ENCODE data around the gene PKP4.

PKP4 gene

GRCh38 chr2:158539176-158540005 is 82.6 kb downstream of the PKP4 start:
- Histone ChIP-seq H3K4me3 (ENCODE audit: low read depth, low read length) (no peak overlapping the region), H3K27me3 (ENCODE audit: insufficient read depth, low read length) (no peaks in the 10 kb centered on the region), H3K36me3 (ENCODE audit: insufficient read depth, low read length) (no peaks in the 10 kb centered on the region), H3K4me1 (ENCODE audit: control insufficient read depth, insufficient read depth, low read length, unreplicated experiment) (peaks cover 12% of the 10 kb centered on the region), H2AFZ (ENCODE audit: low read length, unreplicated experiment) (no peak overlapping the region), H3K79me2 (ENCODE audit: control insufficient read depth, insufficient read depth, low read length, unreplicated experiment) (no peaks in the 10 kb centered on the region), H3K27ac (ENCODE audit: low read depth, low read length) (no peak overlapping the region)

GRCh38 chr2:158542577-158542976 is 85.8 kb downstream of the PKP4 start:
- H3K27me3 ChIP-seq (ENCODE audit: insufficient read depth, low read length), result no peaks in the 10 kb centered on the region
- H3K27ac ChIP-seq (ENCODE audit: low read depth, low read length), result no peak overlapping the region
- no peaks in the 10 kb centered on the region for H3K36me3 ChIP-seq (ENCODE audit: insufficient read depth, low read length)
- H3K79me2 ChIP-seq (ENCODE audit: control insufficient read depth, insufficient read depth, low read length, unreplicated experiment), result no peaks in the 10 kb centered on the region
- H3K4me1 ChIP-seq (ENCODE audit: control insufficient read depth, insufficient read depth, low read length, unreplicated experiment), result peaks cover 12% of the 10 kb centered on the region
- H3K4me3 ChIP-seq (ENCODE audit: low read depth, low read length), result no peak overlapping the region
- H2AFZ ChIP-seq (ENCODE audit: low read length, unreplicated experiment), result no peak overlapping the region

GRCh38 chr2:158543957-158544356 is 87.2 kb downstream of the PKP4 start:
- Histone ChIP-seq H3K27ac (ENCODE audit: low read depth, low read length) (no peak overlapping the region), H2AFZ (ENCODE audit: low read length, unreplicated experiment) (no peak overlapping the region), H3K79me2 (ENCODE audit: control insufficient read depth, insufficient read depth, low read length, unreplicated experiment) (no peaks in the 10 kb centered on the region), H3K4me1 (ENCODE audit: control insufficient read depth, insufficient read depth, low read length, unreplicated experiment) (peaks cover 7% of the 10 kb centered on the region), H3K36me3 (ENCODE audit: insufficient read depth, low read length) (no peaks in the 10 kb centered on the region), H3K27me3 (ENCODE audit: insufficient read depth, low read length) (no peaks in the 10 kb centered on the region), H3K4me3 (ENCODE audit: low read depth, low read length) (no peak overlapping the region)

GRCh38 chr2:158544998-158545397 is 88.2 kb downstream of the PKP4 start:
- H3K79me2 ChIP-seq (ENCODE audit: control insufficient read depth, insufficient read depth, low read length, unreplicated experiment), result no peaks in the 10 kb centered on the region
- no peaks in the 10 kb centered on the region for H3K36me3 ChIP-seq (ENCODE audit: insufficient read depth, low read length)
- no peak overlapping the region for H3K27ac ChIP-seq (ENCODE audit: low read depth, low read length)
- H3K4me3 ChIP-seq (ENCODE audit: low read depth, low read length), result no peak overlapping the region
- H2AFZ ChIP-seq (ENCODE audit: low read length, unreplicated experiment), result no peak overlapping the region
- no peaks in the 10 kb centered on the region for H3K27me3 ChIP-seq (ENCODE audit: insufficient read depth, low read length)
- H3K4me1 ChIP-seq (ENCODE audit: control insufficient read depth, insufficient read depth, low read length, unreplicated experiment), result no peaks in the 10 kb centered on the region

GRCh38 chr2:158546412-158547144 is 89.8 kb downstream of the PKP4 start:
- Histone ChIP-seq H2AFZ (ENCODE audit: low read length, unreplicated experiment) (no peak overlapping the region), H3K27ac (ENCODE audit: low read depth, low read length) (no peak overlapping the region), H3K79me2 (ENCODE audit: control insufficient read depth, insufficient read depth, low read length, unreplicated experiment) (no peaks in the 10 kb centered on the region), H3K4me1 (ENCODE audit: control insufficient read depth, insufficient read depth, low read length, unreplicated experiment) (no peaks in the 10 kb centered on the region), H3K4me3 (ENCODE audit: low read depth, low read length) (no peak overlapping the region), H3K36me3 (ENCODE audit: insufficient read depth, low read length) (no peaks in the 10 kb centered on the region), H3K27me3 (ENCODE audit: insufficient read depth, low read length) (no peaks in the 10 kb centered on the region)

- no peaks in the 10 kb centered on the region for H3K79me2 ChIP-seq (ENCODE audit: control insufficient read depth, insufficient read depth, low read length, unreplicated experiment)
- H3K4me3 ChIP-seq (ENCODE audit: low read depth, low read length), result no peak overlapping the region
Observed at GRCh38 chr2:158553257-158553656, 96.5 kb downstream of the PKP4 start.

DNA sequence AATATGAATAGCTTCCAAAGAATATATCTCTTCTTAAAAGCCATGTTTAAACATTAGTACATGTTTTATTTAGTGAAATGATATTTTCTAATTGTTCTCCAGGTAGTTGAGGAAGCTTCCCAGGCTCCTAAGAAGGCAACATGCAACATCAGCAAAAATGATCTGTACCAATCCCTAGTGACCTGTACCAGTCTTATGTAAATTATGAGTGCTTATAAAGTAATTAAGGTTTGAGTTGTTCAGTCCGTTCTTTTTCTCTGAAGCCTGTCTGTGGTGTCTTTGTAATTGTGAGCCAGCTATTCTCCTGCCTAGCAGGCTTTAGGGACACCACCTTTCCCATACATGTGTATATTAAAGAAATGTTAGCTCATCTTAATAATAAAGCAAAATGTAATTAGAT is 98.2 kb downstream of the PKP4 start:
- H3K4me1 ChIP-seq (ENCODE audit: control insufficient read depth, insufficient read depth, low read length, unreplicated experiment), result no peaks in the 10 kb centered on the region
- H3K36me3 ChIP-seq (ENCODE audit: insufficient read depth, low read length), result no peaks in the 10 kb centered on the region
- H3K79me2 ChIP-seq (ENCODE audit: control insufficient read depth, insufficient read depth, low read length, unreplicated experiment), result no peaks in the 10 kb centered on the region
- no peaks in the 10 kb centered on the region for H3K27me3 ChIP-seq (ENCODE audit: insufficient read depth, low read length)
- no peak overlapping the region for H2AFZ ChIP-seq (ENCODE audit: low read length, unreplicated experiment)
- H3K4me3 ChIP-seq (ENCODE audit: low read depth, low read length), result no peak overlapping the region
- H3K27ac ChIP-seq (ENCODE audit: low read depth, low read length), result no peak overlapping the region

More at GRCh38 chr2:158553257-158553656, 96.5 kb downstream of the PKP4 start:
- H2AFZ ChIP-seq (ENCODE audit: low read length, unreplicated experiment), result no peak overlapping the region
- H3K4me1 ChIP-seq (ENCODE audit: control insufficient read depth, insufficient read depth, low read length, unreplicated experiment), result no peaks in the 10 kb centered on the region
- no peaks in the 10 kb centered on the region for H3K27me3 ChIP-seq (ENCODE audit: insufficient read depth, low read length)
- no peak overlapping the region for H3K27ac ChIP-seq (ENCODE audit: low read depth, low read length)
- no peaks in the 10 kb centered on the region for H3K36me3 ChIP-seq (ENCODE audit: insufficient read depth, low read length)

GRCh38 chr2:158556124-158556523 is 99.4 kb downstream of the PKP4 start:
- Histone ChIP-seq H3K36me3 (ENCODE audit: insufficient read depth, low read length) (no peaks in the 10 kb centered on the region), H3K4me1 (ENCODE audit: control insufficient read depth, insufficient read depth, low read length, unreplicated experiment) (no peaks in the 10 kb centered on the region), H3K4me3 (ENCODE audit: low read depth, low read length) (no peak overlapping the region), H3K27me3 (ENCODE audit: insufficient read depth, low read length) (no peaks in the 10 kb centered on the region), H3K79me2 (ENCODE audit: control insufficient read depth, insufficient read depth, low read length, unreplicated experiment) (no peaks in the 10 kb centered on the region), H3K27ac (ENCODE audit: low read depth, low read length) (no peak overlapping the region), H2AFZ (ENCODE audit: low read length, unreplicated experiment) (no peak overlapping the region)

- Histone ChIP-seq H3K4me1 (ENCODE audit: control insufficient read depth, insufficient read depth, low read length, unreplicated experiment) (no peaks in the 10 kb centered on the region), H3K27me3 (ENCODE audit: insufficient read depth, low read length) (no peaks in the 10 kb centered on the region), H2AFZ (ENCODE audit: low read length, unreplicated experiment) (no peak overlapping the region), H3K36me3 (ENCODE audit: insufficient read depth, low read length) (no peaks in the 10 kb centered on the region), H3K4me3 (ENCODE audit: low read depth, low read length) (no peak overlapping the region), H3K79me2 (ENCODE audit: control insufficient read depth, insufficient read depth, low read length, unreplicated experiment) (no peaks in the 10 kb centered on the region), H3K27ac (ENCODE audit: low read depth, low read length) (no peak overlapping the region)
Observed at GRCh38 chr2:158557752-158558151, 101.0 kb downstream of the PKP4 start.

- Histone ChIP-seq H3K27me3 (ENCODE audit: insufficient read depth, low read length) (no peaks in the 10 kb centered on the region), H3K79me2 (ENCODE audit: control insufficient read depth, insufficient read depth, low read length, unreplicated experiment) (no peaks in the 10 kb centered on the region), H3K27ac (ENCODE audit: low read depth, low read length) (no peak overlapping the region), H3K4me3 (ENCODE audit: low read depth, low read length) (no peak overlapping the region), H3K4me1 (ENCODE audit: control insufficient read depth, insufficient read depth, low read length, unreplicated experiment) (no peaks in the 10 kb centered on the region), H2AFZ (ENCODE audit: low read length, unreplicated experiment) (no peak overlapping the region), H3K36me3 (ENCODE audit: insufficient read depth, low read length) (no peaks in the 10 kb centered on the region)
Observed at GRCh38 chr2:158559252-158559651, 102.5 kb downstream of the PKP4 start.

GRCh38 chr2:158560259-158560658 is 103.5 kb downstream of the PKP4 start:
- Histone ChIP-seq H3K79me2 (ENCODE audit: control insufficient read depth, insufficient read depth, low read length, unreplicated experiment) (no peaks in the 10 kb centered on the region), H3K4me1 (ENCODE audit: control insufficient read depth, insufficient read depth, low read length, unreplicated experiment) (no peaks in the 10 kb centered on the region), H3K4me3 (ENCODE audit: low read depth, low read length) (no peak overlapping the region), H3K27me3 (ENCODE audit: insufficient read depth, low read length) (no peaks in the 10 kb centered on the region), H3K36me3 (ENCODE audit: insufficient read depth, low read length) (no peaks in the 10 kb centered on the region), H3K27ac (ENCODE audit: low read depth, low read length) (no peak overlapping the region), H2AFZ (ENCODE audit: low read length, unreplicated experiment) (no peak overlapping the region)

All from ACC112 (cell line).